SKM-1 treated with dmso at 0.1 percent for 144 hours (cell line): ENCODE results near the gene PDE4B.
A peak's percentile ranks its signal among the peaks of the same experiment; 100 is the strongest.

Source experiments
- DNase-seq: peaks from one replicate; lab custom pipeline; 2025; ENCODE audit not compliant: unreplicated experiment; lab: John Stamatoyannopoulos, UW

PDE4B gene

DNA sequence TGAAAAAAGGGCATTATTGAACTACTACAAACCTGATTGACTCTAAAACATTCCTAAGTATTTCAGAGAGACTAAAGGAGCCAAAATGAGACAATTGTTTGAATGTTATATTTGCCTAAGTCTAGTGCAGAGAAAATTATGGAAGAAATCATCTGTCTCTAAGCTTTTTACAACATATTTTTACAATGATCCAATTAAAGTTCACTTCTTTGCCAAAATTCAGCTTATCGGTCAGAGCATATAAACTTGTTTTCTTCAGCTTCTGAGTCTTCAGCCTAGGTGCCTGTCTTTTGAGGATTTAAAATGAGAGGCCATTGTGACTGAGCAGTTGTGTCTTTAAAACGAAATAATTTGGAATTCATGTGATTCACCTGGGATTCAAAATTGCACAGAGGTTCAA is 560.1 kb downstream of the PDE4B start:
- DNase-seq: no peak

DNA sequence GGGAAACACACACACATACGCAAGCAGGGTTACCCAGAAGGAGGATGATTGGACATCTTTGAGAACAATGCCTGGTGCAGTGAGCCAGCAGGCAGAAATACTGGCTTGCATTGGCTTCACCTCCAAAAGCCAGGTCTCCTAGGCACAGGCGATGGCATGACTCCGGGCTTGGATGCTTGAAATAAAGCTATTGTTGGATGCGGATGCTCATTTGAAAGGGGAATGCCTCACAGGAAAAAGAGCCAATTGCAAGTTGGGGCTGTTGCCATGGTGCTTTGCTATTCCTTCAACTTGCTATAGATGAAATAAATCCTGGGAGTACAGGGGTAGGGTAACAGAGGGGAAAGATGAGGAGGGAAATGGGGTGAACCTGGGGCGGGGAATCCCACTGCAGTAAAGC is 560.6 kb downstream of the PDE4B start:
- DNase-seq: no peak

DNA sequence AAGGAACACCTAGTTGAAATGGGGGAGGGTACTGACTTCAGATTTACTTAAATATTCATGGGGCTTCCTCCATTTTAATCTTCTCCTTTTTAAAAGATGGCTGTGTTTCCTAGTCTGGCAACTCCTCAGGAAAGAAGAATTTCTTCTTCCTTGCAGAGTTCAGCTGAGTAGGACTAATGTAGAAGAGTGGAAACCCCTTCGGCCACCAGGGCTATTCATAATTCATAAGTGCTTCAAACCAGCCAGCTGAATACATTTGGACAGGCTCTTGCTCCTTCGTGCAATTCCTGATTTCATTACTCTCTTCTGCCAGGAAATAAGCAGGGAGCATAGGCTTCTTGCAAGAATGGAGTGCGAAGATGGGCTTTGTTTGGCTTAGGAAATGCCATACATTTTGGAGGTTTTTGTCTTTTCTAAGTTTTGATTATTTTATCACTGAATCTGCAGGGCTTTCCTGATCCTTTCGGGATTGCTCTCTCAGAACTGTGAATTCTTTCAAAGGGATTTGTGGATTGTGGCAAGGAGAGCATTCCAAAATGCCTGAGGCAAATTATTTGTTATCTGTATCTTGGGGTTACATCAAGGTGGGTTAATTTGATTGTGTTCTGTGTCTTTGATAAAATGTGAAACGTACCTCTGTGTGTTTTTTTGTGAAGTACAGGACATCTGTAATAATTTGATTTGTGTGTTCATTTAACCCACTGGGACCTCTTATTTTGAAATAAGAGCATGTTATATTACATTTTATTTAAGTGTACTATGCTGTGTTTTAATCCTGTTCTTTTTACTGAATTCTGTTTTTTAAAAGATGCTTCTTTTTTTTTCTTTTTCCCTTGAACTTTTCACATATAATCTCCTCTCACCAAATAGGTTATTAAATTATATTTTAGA is 561.9 kb downstream of the PDE4B start:
- DNase-seq: no peak

DNA sequence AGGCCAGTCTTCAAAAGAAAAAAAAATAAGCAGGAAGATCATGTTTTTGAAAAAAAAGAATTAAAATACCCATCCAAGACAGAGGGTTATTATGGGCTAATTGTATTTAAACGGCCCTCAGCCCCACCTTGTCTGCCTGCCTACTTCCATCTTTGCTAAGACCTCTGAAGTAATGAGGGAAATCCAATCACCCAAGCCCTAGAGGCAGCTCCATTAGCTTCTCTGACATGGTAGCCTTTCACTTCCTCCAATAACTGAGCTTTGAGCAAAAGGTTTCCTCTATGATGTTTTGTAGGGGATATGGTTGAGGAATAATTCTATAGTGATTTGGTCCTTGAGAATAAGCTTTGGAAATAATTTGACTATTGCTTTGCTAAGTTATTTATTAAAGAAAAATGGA is 563.1 kb downstream of the PDE4B start:
- DNase-seq: no peak

DNA sequence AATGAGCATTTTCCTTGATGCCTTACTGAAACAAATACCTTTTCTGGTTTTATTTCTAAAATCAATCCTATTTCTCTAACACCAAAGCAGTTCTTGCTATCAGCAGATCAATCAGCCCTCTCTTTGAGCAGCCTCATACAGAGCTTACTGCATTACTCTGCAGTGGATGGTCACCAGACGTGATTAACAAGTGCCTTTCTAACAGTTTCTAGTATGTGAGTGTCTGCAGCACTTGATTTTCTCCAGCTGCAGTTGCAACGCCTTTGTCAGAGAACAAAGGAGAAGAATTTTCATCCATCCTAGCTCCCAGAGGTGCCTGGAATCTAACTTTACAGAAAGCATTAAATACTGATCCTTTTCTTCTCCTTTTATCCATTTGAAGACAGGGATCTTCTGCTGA is 563.9 kb downstream of the PDE4B start:
- DNase-seq: no peak

DNA sequence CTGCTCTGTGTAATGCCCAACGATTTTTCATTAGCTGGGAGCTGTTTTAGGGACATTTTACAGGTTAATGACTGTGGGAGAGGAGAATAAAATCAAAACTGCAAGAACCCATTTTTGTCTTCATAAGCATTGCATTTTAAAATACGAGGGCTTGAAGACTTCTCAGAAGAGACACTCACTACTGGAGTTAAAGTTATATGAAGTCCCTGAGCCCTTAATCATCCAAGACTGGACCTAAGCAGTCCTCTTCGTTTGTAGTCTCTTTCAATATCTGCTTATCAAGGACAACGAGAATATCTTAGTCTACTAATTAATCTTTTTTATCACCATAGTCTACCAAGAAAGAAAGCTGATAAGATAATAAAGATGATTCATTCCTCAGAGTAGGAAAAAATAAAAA is 564.3 kb downstream of the PDE4B start:
- DNase-seq: no peak

DNA sequence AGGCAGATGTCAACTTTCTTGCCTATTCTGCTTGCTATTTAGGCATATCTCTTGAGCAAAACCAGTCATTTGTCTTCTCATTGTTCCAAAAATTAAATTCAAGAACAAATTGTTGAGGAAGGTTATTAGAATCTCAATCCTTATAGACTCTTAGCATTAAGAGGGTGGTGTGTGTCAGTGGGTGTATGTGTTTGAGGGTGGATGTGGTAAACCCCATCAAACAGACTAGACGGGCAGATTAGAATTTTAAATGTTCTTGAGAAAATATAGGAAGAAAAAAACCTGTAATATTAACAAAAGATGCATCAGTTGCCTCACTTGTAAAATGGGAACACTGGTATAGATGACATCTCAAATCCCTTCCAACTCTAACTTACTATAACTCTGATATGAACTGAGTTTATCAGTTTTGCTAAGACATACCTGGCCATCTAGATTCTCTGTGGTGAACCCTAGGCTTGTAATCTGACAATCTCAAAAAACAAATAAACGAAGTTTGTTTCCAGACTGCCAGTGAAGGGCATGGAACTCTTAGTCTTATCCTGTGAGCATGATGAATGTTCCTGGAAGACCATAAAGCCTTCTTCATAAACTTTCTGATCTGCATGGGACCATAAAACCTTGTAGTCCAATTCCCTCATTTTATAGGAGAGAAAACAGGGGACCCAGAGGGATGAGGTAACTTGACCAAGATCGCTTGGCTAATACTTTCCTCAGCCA is 564.9 kb downstream of the PDE4B start:
- DNase-seq: no peak

DNA sequence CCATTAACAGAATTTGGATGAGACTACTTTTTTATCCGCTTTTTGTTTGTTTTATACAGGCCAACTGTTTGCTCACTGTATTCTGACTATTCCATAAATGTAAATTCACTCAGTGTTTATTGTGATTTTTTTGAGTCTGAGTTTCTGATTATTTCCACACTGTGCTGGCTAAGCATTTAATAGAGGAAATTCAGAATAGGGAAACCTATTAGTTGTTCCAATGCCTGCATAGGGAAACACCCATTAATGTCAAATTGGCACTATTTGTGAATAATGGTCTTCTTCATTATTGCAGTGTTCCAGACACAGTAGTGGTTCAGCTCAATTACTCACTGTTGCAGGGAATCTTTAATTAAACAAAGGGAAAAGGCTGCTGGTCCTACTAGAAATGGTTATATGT is 566.6 kb downstream of the PDE4B start:
- no peak for DNase-seq

DNA sequence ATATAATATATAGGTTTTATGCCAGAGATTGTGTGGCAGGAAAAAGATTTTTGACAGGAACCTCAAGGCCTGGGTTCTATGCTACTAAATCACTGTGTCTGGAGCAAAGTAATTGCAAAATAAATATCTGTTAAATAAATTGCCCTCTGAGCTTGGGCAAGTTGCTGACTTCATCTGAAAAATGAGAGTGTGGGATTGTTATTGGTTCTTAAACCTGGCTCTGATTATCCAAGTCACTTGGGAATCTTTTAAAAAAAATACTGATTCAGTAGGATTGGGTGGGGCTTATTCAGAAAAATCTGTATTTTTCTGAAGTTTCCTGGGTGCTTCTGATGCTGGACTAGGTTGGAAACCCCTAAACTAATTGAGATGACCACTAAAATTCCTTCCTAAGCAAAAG is 567.1 kb downstream of the PDE4B start:
- DNase-seq: no peak

DNA sequence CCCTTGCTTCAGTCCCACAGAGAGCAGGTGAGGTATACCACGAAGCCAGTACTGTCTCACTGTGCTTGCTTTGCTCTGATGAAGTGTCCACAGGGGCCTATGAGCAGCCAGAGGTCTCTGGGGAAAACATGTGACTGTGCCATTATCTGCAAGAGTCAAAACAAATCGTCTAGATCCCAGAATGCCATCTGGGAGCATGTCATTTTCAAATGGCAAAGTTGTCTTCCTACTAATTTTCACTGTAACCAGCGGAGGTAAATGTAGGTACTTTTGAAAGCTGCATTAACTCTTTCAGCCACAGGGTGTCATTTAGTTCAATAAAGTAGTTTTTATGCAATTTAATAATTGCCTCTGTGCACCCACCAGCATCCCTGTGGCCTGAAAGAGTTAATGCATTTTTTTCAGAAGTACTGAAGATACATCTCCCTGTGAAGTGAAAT is 567.6 kb downstream of the PDE4B start:
- no peak for DNase-seq

DNA sequence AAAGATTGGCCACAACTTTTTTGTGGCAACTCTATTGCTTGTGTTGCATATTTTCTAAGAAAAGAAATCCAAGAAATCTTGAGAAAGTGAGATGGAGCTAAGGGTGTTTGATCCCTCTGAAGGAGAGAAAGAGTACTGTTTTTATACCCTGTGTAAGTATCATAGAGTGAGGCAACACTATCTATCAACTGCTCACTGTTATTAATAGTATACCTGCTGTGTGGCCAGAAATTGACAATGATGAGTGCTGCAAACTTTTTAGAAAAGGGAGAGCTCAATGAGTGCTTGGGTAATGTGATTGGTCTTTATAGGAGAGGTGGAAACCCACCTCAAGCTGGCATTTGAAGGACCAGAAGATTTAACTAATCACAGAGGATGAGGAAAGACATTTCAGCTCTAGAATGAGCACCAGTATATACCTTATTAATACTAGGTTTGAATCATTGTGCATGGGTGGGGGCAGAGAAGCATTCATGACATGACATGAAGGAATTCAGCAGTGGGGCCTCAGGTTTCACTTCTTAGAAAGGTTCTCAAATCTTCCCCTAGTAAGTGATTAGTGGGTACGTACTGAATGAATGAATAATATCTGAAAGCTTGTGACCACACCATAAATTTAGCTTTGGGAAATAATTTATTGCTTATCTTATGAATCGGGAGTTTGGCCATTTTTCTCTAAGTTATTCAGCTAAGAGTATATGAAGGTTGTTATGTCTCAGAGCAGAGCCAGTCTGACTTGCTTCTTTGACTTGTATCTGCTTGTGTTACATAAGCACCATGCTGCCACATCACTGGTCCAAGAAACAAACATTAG is 572.1 kb downstream of the PDE4B start:
- no peak for DNase-seq

DNA sequence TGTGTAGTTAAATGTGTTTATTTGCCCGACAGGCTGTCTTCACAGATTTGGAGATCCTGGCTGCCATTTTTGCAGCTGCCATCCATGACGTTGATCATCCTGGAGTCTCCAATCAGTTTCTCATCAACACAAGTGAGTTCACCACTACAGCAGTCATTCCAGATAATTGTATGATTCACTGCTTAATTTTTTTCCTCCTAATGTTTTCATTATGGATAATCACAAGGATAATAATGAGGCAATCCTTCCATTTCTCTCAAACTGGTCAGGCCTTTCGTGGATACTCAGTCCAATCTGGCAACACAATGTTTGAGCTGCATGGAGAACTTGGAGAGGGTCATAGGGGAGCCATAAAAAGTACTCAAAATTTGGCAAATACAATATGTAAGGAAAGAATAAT is 572.9 kb downstream of the PDE4B start:
- DNase-seq: no peak

DNA sequence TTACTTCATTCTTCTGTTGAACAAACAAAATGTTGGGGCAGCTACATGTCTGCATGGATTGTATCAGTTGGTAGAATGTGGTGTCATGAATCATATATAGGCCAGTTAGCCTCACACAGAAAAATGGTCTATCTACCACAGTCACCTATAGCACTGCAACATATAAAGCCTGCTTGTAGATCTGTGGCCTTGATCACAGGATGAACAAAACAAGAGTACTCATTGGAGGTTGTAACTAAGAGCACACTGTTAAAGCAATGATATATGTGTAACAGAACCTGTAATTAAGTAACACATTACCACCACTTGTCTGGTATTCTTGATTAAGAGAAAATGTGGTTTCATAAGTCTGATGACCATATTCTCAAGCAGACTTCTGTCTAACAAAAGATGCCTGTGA is 573.9 kb downstream of the PDE4B start:
- DNase-seq: no peak

DNA sequence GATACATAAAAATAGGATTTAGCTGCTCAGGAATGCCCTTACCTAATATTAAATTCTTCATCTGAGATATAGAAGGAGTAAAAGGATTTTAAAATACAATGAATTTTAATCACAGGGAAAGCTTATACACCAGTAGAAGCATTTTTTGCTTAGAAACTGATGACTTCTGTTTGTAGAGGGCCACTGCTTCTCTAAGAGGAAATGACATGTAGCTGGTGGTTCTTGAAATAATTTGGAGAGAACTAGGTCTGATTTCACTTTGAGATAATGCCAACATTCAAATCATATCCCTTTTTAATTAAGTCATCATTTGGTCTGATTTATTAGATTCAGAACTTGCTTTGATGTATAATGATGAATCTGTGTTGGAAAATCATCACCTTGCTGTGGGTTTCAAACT is 574.7 kb downstream of the PDE4B start:
- DNase-seq: no peak

DNA sequence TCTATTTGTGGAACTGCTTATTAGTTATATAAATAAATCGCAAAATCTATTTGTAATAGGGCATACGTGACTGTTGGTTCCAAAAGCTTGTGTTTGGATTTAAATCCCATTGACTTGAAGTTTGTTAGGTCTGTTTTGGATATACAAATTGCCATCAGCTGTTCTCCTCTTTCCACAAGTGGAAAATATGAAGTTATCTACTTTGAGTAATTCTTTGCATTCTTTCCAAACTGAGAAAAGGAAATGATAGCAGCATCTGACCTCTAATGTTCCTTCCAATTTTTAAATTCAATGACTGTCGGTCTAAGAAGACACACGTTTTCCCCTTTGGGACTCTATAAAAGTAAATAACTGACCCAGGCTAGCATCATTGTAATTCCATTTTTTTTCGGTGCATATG is 575.6 kb downstream of the PDE4B start:
- DNase-seq: no peak

DNA sequence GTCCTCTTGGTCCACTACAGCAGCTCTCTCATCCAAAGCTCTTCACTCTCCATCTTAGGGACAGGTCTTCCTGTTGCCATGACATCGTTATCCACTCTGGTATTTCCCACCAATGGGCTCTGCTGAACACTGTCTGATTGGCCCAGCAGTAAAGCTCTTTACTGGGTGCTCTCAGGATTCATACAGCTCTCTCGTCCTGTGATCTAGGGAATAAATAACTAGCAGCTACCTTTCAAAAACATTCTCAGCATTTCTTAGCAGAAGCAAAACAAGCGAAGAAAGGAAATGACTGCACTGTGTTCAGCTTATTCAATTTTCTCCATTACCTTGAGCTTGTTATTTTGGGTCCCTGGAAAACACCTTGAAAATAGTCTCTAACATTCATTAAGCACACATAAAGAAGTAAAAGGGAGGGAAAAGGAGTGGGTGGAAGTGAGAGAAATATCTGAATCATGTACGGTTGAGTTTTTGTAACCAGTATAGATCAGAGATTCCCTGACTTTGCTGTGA is 577.8 kb downstream of the PDE4B start:
- no peak for DNase-seq

DNA sequence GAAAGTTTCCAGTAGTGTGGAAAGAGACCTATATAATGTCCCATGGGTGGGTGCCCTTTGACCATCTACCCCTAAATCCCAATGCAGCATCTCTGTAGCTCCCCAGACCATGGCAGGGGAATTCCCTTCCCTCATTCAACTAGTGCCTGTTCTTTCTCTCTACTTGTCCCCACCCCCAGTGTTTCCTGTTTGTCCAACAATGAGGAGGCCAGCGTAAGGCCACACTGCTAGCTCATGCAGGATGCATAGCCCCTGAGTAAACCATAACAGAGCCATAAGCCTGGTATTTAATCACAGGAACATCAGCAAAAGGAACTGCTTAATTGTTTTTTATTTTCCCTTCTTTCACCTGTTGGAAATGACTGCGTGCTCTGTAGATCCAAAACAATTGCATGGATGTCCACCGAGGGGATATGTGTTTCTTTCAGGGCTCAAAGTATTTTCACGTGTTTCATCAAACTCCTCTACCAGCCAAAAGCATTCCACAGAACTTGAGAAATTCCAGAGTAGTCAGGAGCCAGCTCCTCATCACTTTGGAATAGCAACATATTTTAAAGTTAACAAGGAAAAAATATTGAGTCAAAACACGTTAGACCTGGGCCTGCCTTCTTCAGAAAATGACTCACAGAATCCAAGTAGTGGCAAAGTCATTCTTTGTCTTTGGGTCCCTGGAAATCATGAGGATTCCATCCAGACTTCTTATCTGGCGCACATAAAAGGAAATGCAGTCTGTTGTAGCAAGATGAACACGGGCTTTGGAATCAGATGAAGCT is 578.7 kb downstream of the PDE4B start:
- DNase-seq: no peak

DNA sequence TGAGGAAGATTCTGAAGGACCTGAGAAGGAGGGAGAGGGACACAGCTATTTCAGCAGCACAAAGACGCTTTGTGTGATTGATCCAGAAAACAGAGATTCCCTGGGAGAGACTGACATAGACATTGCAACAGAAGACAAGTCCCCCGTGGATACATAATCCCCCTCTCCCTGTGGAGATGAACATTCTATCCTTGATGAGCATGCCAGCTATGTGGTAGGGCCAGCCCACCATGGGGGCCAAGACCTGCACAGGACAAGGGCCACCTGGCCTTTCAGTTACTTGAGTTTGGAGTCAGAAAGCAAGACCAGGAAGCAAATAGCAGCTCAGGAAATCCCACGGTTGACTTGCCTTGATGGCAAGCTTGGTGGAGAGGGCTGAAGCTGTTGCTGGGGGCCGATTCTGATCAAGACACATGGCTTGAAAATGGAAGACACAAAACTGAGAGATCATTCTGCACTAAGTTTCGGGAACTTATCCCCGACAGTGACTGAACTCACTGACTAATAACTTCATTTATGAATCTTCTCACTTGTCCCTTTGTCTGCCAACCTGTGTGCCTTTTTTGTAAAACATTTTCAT is 579.9 kb downstream of the PDE4B start:
- no peak for DNase-seq

DNA sequence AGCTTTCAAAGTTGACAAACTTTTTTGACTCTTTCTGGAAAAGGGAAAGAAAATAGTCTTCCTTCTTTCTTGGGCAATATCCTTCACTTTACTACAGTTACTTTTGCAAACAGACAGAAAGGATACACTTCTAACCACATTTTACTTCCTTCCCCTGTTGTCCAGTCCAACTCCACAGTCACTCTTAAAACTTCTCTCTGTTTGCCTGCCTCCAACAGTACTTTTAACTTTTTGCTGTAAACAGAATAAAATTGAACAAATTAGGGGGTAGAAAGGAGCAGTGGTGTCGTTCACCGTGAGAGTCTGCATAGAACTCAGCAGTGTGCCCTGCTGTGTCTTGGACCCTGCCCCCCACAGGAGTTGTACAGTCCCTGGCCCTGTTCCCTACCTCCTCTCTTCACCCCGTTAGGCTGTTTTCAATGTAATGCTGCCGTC is 580.5 kb downstream of the PDE4B start:
- DNase-seq: peak; percentile 92

DNA sequence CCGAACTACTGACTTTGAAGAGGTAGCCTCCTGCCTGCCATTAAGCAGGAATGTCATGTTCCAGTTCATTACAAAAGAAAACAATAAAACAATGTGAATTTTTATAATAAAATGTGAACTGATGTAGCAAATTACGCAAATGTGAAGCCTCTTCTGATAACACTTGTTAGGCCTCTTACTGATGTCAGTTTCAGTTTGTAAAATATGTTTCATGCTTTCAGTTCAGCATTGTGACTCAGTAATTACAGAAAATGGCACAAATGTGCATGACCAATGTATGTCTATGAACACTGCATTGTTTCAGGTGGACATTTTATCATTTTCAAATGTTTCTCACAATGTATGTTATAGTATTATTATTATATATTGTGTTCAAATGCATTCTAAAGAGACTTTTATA is 581.5 kb downstream of the PDE4B start:
- DNase-seq: no peak
